NCI-H1105 treated with DMSO at 0.1 percent for 48 hours (cell line): ENCODE data around the gene RBMS3.
"Not testable (repeated sequence)": the region's sequence is repeated elsewhere in the genome, so short reads cannot be mapped to it uniquely, and the experiment has no call there.

ENCODE experiments used
- DNase-seq: peaks from one replicate; lab custom pipeline; 2025; lab: John Stamatoyannopoulos, UW

RBMS3 gene

GRCh38 chr3:30024466-30024865, 743.6 kb downstream of the RBMS3 start:
- DNase-seq = no peak

- DNase-seq = no peak
These were observed 746.0 kb downstream of the RBMS3 start for GRCh38 chr3:30026851-30027250.

- DNase-seq = no peak
These were observed 753.5 kb downstream of the RBMS3 start for GRCh38 chr3:30034246-30034991.

- DNase-seq = no peak
These were observed 755.2 kb downstream of the RBMS3 start for GRCh38 chr3:30035935-30036567.

- no peak for DNase-seq
These were observed 759.3 kb downstream of the RBMS3 start for GRCh38 chr3:30040126-30040525.

GRCh38 chr3:30041481-30041880, 760.6 kb downstream of the RBMS3 start:
- DNase-seq = not testable (repeated sequence)

GRCh38 chr3:30042274-30042859, 761.5 kb downstream of the RBMS3 start:
- DNase-seq = peak; percentile 19

GRCh38 chr3:30042916-30043555, 762.2 kb downstream of the RBMS3 start:
- DNase-seq = no peak

- DNase-seq = no peak
These were observed 763.6 kb downstream of the RBMS3 start for GRCh38 chr3:30044515-30044914.

GRCh38 chr3:30048431-30048830, 767.6 kb downstream of the RBMS3 start:
- no peak for DNase-seq

GRCh38 chr3:30050116-30050515, 769.2 kb downstream of the RBMS3 start:
- not testable (repeated sequence) for DNase-seq

GRCh38 chr3:30059240-30059639, 778.4 kb downstream of the RBMS3 start:
- DNase-seq = no peak
